ENCODE measurements around the gene PELO. TPM values are rescaled to one million over a fixed set of nuclear protein-coding genes. Genes with fewer than 3 reads are reported as not detected.

The PELO gene
- total and polyA plus RNA-seq, 12 donors, result 4.7 to 28.1 (median 21.1) TPM

DNA sequence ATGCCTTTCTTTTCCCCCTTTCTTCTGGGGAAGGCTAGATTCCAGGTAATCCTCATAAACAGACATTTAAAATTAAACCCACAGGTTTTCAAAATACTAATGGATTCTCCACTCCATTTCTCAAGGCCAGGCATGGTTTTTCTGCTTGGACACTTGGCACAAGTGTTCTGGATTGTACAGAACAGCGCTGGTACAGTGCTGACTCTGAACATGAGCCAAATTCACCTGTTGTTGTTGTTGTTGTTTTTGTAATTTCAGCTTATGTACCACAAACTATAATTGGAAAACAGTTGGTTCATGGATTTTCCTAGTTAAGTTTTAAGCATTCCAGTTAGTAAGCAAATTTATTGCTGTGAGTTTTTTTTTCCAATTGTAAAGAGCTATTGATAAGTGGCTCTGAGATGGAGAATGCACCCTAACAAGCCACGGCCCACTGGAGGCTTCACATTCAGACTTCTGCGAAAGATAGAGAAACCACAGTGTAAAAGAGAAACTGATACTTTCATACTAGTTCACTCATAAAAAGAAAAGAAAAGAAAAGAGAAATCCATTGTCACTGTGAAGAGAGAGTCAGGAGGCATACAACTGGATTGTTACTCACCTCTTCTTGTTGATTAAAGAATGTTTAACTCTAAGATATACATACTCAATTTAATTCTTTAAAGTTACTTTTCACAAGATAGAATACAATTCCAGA lies 16.2 kb upstream of the PELO start:
- TF ChIP-seq, protein P1, sequence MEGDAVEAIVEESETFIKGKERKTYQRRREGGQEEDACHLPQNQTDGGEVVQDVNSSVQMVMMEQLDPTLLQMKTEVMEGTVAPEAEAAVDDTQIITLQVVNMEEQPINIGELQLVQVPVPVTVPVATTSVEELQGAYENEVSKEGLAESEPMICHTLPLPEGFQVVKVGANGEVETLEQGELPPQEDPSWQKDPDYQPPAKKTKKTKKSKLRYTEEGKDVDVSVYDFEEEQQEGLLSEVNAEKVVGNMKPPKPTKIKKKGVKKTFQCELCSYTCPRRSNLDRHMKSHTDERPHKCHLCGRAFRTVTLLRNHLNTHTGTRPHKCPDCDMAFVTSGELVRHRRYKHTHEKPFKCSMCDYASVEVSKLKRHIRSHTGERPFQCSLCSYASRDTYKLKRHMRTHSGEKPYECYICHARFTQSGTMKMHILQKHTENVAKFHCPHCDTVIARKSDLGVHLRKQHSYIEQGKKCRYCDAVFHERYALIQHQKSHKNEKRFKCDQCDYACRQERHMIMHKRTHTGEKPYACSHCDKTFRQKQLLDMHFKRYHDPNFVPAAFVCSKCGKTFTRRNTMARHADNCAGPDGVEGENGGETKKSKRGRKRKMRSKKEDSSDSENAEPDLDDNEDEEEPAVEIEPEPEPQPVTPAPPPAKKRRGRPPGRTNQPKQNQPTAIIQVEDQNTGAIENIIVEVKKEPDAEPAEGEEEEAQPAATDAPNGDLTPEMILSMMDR (IDR thresholded peaks at IDR 0.05), result no peak
- Histone ChIP-seq H3K27me3 (no peaks in the 10 kb centered on the region), H3K9me3 (no peaks in the 10 kb centered on the region), H3K4me1 (peaks cover 0 to 39% (median 25%) of the 10 kb centered on the region in 9 donors), H3K36me3 (no peaks in the 10 kb centered on the region), H3K4me3 (no peak overlapping the region), H3K27ac (peak overlapping the region in 3 of 10 donors; percentile 79 to 87 (median 81))
- intact Hi-C loops (cut with DNase I), result loop anchor here in 1 of 10 donors (5.0 kb wide), 1 partner anchor 44 kb away; no protein-coding TSS in a partner anchor
- ATAC-seq (no peak), DNase-seq (no peak)
- WGBS, 2 donors, result 69 to 75% methylated on average over 3 of the region's 3 CpGs

GRCh38 chr5:52772668-52773067 lies 15.0 kb upstream of the PELO start:
- no peak for DNase-seq
- Histone ChIP-seq H3K4me1 (peaks cover 0 to 45% (median 22%) of the 10 kb centered on the region in 9 donors), H3K36me3 (no peaks in the 10 kb centered on the region), H3K4me3 (no peak overlapping the region), H3K9me3 (no peaks in the 10 kb centered on the region), H3K27ac (peak overlapping the region in 9 of 10 donors; percentile 5 to 87 (median 46)), H3K27me3 (no peaks in the 10 kb centered on the region)
- intact Hi-C loops (cut with DNase I), result loop anchor here in 1 of 10 donors (5.0 kb wide), 1 partner anchor 45 kb away; no protein-coding TSS in a partner anchor
- no peak for ATAC-seq
- TF ChIP-seq, protein P1 (IDR thresholded peaks at IDR 0.05), result no peak

- intact Hi-C loops (cut with DNase I), result loop anchor here in 1 of 10 donors (5.0 kb wide), 1 partner anchor 46 kb away; no protein-coding TSS in a partner anchor
- peak in 5 of 8 donors; percentile 37 to 92 (median 82) for ATAC-seq
- 69 to 80% methylated on average over 2 of the region's 2 CpGs for WGBS, 2 donors
Measured at GRCh38 chr5:52773342-52773741, 14.4 kb upstream of the PELO start.

DNA sequence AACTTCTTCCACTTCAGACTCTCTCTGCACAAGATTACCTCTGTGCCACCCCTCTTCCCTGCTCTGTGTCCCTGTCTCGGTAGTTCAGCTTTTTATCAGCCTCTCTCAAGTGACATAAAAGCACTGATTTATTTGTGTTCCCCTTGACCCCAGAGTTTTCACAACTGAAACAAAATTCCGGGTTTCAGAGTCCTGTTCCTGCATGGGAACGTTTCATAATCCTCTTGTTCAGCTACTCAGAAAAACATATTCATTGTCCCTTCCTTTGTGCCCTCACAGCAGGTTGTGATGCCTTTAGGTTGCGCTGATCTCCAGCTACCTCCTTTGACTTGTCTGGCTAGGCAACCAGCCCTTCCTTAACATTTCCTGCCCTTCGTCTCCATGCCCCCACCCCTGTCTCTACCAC lies 13.7 kb upstream of the PELO start:
- H3K27ac ChIP-seq, result peak overlapping the region in 9 of 10 donors; percentile 48 to 87 (median 65)
- H3K27me3 ChIP-seq, result no peaks in the 10 kb centered on the region
- DNase-seq (peak in 1 of 2 donors; percentile 6), ATAC-seq (peak in 6 of 8 donors; percentile 34 to 68 (median 62))
- H3K4me3 ChIP-seq, result no peak overlapping the region
- 29 to 30% methylated on average over 5 of the region's 5 CpGs for WGBS, 2 donors
- TF ChIP-seq, protein P1 (IDR thresholded peaks at IDR 0.05), result no peak
- no peaks in the 10 kb centered on the region for H3K9me3 ChIP-seq
- no peaks in the 10 kb centered on the region for H3K36me3 ChIP-seq
- intact Hi-C loops (cut with DNase I), result loop anchor here in 1 of 10 donors (5.0 kb wide), 1 partner anchor 47 kb away; no protein-coding TSS in a partner anchor
- peaks cover 0 to 38% (median 13%) of the 10 kb centered on the region in 9 donors for H3K4me1 ChIP-seq

More at GRCh38 chr5:52773342-52773741, 14.4 kb upstream of the PELO start:
- no peaks in the 10 kb centered on the region for H3K9me3 ChIP-seq
- H3K27me3 ChIP-seq, result no peaks in the 10 kb centered on the region
- peak overlapping the region in 9 of 10 donors; percentile 5 to 87 (median 65) for H3K27ac ChIP-seq
- no peak overlapping the region for H3K4me3 ChIP-seq
- peak in 1 of 2 donors; percentile 24 for DNase-seq
- H3K4me1 ChIP-seq, result peaks cover 0 to 39% (median 16%) of the 10 kb centered on the region in 9 donors
- H3K36me3 ChIP-seq, result no peaks in the 10 kb centered on the region
- TF ChIP-seq, protein P1 (IDR thresholded peaks at IDR 0.05), result no peak

Data from heart right ventricle (tissue), 16 donors.